NCI-H774 (cell line): Measurements from ENCODE around the gene SH3GL1.
A peak's percentile ranks its signal among the peaks of the same experiment; 100 is the strongest.

Experiments used
- DNase-seq: peaks from one replicate; lab custom pipeline; 2025; lab: John Stamatoyannopoulos, UW

SH3GL1 gene

DNA sequence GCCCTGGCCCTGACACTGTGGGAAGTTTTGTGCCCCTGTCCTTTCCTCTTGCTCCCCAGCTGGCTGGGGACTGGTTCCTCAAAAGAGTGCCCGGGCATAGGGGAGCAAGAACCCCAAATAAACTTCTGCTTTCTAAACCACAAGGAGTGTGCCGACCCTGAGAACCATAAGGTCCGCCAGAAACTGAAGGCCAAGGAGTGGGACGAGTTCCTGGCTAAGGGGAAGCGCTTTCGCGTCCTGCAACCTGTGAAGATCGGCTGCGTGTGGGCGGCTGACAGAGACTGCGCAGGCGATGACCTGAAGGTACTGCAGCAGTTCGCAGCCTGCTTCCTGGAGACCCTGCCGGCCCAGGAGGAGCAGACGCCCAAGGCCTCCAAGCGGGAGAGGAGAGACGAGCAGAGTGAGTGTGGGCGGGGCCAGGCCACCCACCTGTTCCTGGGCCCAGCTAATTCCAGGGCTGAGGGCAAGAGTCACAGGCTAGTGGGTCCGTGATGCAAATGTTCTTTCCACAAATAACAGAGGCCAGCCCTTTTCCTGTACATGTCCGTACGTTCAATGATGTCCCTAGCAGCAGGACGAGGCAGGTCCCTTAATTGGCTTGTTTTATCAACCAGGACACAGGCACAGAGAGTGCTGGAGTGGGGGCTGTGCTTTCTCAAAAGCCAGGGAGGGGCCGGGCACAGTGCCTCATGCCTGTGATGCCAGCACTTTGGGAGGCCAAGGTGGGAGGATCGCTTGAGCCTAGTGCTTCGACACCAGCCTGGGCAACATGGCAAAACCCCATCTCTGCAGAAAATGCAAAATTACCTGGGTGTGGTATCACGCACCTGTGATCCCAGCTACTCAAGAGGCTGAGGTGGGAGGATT lies 31.7 kb upstream of the SH3GL1 start:
- DNase-seq = no peak

DNA sequence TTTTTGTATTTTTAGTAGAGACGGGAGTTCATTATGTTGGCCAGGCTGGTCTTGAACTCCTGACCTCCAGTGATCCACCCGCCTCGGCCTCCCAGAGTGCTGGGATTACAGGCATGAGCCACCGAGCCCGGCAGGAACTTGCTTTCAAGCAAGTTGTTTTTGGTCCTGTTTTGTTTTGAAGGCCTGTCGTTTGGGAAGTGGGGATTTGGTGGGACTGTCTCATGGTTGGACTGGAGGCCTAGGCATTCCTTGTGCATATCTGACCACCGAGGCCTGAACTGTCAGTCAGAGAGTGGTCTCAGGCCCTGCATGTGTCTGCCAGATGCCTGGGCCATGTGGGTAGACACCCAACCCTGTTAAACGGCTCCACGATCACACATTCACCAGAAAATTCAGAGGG lies 30.9 kb upstream of the SH3GL1 start:
- no peak for DNase-seq

DNA sequence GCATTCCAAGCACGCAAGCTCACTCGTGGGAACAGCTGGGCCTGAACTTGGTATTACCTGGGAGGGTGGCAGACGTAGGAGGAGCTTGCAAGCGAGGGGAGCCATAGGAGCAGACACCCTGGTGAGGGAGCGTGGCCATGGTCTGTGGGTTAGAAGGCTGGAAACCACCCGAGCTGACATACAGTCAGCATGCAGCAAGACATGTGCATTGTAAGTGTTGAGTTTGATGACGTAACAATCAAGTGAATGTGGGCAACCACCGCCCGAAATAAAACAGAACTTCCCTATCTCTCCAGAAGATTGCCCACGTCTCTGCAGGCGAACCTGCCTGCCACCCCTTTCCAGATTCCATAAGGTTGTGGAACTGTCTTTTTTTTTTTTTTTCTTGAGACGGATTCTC lies 30.4 kb upstream of the SH3GL1 start:
- DNase-seq = no peak

DNA sequence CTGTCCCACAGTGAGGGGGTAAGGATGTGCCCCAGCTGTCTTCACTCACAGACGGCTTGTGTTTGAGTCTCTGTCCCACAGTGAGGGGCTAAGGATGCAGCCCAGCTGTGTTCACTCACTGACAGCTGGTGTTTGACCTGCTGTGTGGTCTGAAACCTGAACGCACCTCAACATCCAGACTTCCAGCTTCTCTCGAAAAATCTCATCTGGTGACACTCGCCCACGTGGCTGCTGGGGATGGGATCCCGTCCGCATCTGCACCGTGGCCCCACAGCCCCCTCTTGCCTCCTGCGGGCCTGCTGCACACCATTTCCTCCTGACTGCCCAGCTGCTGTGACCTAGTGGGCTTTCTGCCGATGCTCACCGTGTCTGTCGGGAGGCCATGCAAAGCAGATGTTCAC lies 29.4 kb upstream of the SH3GL1 start:
- DNase-seq = no peak

DNA sequence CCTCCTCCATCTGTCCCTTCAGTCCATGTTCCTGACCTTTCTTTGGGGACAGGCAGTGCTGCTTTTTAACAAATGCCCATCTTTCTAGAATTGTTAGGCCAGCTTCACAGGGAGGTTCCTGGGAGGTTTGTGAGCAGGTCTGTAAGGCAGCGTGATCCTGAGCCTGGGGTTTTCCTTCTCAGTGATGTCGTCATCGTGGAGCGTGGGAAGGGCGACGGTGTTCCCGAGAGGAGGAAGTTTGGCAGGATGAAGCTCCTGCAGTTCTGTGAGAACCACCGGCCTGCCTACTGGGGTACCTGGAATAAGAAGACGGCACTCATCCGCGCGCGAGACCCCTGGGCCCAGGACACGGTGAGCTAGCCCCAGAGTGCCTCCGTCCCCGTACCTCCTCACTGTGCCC lies 28.9 kb upstream of the SH3GL1 start:
- no peak for DNase-seq

DNA sequence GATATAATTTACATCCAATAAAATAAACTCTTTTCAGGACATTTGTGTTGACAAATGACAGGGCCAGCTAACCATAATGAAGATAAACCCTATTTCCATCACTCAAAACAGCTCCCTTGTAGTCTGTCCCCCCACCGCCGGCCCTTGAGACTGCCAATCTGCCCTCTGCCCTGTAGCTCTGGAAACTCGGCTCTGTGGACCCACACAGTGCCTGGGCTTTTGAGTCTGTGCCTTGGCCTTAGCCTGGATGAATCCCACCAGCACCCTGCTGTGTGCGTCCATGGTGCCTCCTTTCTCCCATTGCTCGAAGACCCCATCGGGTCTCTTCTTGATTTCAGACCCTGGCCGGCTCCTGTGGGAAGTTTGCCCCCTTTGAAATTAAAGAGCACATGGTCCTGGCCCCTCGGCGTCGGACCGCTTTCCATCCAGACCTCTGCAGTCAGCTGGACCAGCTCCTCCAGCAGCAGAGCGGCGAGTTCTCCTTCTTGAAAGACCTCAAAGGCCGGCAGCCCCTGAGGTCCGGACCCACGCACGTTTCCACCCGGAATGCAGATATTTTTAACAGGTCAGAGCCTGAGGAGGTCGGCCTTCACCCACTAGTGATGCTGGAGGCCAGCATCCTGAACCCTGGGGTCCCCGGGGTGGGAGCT lies 28.1 kb upstream of the SH3GL1 start:
- DNase-seq = no peak

DNA sequence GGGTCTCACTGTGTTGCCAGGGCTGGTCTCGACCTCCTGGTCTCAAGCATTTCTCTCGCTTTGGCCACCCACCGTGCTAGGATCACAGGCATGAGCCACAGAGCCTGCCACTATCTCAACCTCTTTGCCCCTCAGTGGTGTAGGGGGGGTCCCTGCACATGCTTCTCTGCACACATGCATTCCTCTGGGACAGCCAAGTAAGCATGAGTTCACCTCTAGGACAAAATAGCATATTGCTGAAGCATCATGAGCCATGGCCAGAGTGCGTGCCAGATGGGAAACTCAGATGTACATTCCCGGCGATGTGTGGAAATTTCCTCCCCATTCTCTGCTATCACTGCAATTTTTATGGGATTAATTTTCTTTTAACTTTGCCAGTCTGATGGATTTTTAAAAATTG lies 25.2 kb upstream of the SH3GL1 start:
- DNase-seq = no peak

DNA sequence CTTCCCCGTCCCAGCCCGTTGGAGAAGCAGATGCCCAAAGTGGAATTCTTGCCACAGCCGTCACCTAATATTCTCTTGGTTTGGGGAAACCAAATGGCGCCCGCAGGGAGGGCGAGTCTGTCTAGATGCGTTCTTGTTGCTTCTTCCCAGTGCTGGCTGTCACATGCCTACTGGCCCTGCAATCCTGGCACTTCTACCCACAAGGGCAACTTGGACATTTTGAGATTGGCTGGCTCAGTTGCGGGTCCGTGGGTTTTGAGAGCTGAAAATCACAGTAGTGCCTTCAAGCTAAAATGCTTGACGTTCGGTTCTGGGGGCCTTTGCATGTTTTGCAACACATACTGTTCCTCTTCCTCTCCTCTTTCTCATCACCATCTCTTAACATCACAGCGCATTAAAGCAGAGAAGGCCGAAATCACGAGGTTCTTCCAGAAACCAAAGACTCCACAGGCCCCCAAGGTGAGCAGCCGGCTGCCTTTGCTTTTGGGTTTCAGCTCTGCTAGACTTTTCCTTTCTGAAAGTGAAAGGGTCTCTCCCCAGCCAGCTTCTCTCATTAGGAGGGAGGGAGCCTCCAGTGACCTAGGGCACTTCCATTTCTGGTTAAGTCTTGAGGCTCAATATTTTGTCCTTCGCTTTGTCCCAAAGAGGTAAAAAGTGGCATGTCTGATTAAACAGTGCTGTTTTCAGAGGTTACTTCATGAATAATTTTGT lies 23.2 kb upstream of the SH3GL1 start:
- no peak for DNase-seq

DNA sequence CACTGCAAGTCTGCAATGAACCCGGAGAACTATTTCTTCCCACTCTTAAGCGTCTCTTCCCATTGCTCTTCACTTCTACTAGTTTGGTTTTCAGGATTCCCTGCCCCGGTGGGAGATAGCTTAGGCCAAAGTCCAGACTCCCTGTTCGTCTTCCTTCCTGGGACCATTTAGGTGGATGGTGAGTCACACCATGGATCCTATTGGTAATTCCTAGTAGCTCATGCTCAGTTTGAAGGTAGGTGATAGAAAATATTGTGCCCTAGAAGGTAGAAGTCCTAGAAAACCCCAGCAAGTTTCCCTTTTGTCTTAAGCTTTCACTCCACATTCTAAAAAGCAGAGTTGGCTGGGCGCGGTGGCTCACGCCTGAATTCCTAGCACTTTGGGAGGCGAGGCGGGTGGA lies 15.9 kb upstream of the SH3GL1 start:
- no peak for DNase-seq

DNA sequence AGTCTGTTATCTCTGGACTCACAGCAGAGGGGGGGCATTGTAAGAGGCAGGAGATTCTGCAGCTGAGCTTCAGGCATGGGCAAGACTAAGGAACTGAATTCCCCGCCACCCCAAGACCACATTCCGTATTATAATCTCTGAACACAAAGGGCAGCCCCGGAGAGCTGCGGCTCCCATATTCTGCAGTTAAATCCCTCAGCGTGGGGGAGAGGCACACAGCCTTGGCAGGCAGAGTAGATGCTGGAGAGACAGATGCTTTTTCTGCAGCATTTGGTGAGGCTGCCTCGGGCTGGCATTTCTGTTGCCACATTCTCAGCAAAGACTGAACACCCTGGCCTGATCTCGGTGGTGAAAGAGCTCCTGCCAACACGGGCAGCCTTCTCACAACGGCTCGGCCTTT lies 15.0 kb upstream of the SH3GL1 start:
- no peak for DNase-seq

DNA sequence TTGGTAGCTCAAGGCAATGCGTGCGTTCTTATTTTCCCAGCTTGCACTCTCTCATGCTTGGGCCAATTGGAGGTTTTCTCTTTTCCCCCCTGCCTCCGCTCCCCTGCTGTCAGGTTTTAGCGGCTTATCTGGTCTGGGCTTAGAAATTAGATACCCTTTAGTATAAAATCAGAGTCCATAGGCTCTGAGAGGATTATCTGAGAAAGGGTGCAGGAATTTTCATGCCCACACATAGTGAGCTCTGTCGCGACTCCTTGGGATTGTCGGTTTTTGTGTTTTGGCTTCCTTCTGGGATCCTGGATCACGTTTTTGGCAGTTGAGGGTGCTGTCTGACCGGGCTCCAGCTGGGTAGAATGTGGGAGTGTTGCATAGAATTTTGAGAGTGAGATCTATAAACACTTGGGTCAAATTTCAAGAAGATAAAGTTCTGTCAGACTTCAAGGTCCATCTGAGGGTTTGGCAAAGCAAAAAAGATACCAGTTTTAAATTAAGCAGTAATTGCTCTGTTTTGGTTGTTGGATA lies 14.5 kb upstream of the SH3GL1 start:
- DNase-seq = no peak

DNA sequence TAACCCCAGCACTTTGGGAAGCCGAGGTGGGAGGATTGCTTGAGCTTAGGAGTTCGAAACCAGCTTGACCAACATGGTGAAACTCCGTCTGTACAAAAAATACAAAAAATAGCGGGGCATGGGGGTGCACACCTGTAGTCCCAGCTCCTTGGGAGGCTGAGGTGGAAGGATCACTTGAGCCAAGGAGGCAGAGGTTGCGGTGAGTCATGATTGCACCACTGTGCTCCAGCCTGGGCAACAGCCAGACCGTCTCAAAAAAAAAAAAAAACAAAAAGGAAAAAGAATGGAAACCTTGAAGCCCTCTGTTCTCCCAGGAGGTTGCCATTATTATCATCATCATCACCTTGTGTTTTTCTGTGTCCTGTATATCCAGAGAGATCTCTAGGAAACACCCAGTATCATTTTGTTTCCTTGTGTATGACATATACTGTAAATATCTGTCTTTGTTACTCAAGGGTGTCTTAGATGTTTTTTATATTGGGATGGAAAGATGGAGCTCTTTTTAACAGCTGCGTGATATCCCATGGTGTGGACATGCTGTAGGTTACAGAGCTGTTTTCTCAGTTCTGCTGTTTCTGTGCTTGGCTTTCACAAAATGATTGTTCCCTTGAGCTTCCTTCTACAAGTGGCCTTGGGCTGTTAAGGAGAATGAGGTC lies 13.9 kb upstream of the SH3GL1 start:
- no peak for DNase-seq

DNA sequence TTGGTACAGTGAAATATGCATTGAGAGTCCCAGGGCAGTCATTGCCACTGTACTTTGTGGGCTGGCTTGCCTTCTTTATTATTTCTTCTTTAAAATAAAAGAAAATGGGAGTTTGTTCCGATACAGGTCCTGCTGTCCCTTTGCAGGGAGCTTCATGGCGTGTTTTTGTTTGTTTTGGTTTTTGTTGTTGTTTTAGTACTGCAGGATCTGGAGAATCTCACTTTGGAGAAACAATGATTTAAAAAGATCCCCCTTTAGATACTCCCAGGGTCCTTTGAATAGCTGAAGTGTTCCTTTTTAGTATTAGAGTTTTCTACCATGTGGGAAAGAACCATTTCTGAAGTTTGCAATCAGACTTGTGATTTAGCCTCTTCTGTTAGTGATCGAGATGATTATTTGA lies 13.2 kb upstream of the SH3GL1 start:
- no peak for DNase-seq

DNA sequence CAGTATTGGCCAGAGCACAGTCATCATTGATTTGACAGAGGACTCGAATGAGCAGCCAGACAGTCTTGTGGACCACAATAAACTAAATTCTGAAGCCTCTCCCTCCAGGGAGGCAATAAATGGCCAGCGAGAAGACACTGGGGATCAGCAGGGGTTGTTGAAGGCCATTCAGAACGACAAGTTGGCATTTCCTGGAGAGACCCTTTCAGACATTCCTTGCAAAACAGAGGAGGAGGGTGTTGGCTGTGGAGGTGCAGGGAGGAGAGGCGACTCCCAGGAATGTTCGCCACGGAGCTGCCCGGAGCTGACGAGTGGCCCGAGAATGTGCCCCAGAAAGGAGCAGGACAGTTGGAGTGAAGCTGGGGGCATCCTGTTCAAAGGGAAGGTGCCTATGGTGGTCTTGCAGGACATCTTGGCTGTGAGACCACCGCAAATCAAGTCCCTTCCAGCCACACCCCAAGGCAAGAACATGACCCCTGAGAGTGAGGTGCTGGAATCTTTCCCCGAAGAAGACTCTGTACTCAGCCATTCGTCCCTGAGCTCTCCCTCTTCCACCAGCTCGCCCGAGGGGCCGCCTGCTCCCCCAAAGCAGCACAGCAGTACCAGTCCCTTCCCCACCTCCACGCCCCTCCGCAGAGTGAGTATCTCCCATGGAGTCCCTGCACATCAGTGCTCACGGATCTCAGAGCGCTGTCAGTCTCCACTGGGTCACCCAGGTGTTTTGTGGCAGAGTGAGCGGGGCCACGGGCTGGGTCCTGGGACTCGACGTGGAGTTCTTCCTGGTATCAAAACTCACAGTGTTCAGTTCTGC lies 9.0 kb upstream of the SH3GL1 start:
- no peak for DNase-seq

DNA sequence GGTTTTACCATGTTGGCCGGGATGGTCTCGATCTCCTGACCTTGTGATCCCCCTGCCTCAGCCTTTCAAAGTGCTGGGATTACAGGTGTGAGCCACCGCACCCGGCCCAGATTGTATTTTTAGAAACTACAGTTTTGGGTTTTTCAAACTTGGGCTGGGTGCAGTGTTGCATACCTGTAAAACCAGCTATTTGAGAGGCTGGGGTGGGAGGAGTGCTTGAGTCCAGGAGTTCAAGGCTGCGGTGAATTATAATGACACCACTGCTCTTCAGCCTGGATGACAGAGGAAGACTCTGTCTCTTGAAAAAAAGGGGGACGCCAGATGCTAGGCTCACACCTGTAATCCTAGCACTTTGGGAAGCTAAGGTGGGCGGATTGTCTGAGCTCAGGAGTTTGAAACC lies 6.3 kb upstream of the SH3GL1 start:
- no peak for DNase-seq

DNA sequence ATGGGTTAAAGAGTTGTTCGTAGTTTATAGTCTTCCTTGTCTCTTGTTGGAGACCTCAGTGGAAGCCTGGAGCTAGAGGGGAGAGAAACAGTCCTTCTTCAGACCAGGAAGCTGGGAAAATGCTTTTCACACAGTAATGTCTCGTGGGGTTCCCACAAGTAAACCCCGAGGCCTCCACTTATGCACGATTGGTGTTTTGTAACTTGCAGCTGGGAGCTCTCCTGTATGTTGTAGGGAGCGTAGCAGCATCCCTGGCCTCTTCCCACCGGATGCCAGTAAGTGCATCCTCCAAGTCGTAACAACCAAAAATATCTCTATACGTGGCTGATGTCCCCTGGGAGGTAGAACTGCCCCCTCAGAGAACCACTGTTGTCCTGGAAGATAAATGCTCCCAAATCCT lies 5.6 kb upstream of the SH3GL1 start:
- DNase-seq = no peak

DNA sequence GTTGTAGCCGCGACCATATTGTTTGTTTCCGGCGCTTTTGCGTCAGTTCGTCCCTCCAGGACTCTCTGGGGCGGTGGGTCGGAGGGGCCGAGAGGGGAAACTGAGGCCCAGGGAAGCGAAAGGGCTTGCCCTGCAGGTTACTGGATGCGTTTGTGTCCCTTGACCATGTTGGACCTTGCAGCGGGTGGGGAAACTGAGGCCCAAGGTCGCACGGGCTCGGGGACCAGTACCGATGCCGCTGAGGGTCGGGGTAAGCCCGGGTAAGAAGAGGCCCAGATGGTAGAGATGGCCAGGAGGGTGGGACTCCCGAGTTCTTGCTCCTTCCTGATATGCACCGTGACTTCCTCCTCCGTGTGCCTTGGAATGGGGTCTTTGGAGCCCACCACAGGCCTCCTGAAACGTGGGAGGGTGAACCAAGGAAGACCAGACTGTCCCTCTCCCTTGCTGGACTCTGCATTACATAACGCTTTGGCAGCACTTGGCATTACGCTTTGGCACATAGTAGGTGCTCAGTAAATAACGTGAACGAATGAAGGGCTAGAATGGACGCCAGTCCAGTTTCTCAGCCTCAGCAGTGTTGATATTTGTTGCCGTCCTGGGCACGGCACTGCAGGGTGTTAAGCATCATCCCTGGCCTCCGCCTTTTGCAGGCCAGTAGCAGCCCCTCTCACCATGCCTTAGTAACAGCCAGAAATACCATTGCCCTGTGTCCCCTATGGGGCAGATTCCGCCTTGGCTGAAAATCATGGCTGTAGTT lies 2.8 kb upstream of the SH3GL1 start:
- DNase-seq = no peak

DNA sequence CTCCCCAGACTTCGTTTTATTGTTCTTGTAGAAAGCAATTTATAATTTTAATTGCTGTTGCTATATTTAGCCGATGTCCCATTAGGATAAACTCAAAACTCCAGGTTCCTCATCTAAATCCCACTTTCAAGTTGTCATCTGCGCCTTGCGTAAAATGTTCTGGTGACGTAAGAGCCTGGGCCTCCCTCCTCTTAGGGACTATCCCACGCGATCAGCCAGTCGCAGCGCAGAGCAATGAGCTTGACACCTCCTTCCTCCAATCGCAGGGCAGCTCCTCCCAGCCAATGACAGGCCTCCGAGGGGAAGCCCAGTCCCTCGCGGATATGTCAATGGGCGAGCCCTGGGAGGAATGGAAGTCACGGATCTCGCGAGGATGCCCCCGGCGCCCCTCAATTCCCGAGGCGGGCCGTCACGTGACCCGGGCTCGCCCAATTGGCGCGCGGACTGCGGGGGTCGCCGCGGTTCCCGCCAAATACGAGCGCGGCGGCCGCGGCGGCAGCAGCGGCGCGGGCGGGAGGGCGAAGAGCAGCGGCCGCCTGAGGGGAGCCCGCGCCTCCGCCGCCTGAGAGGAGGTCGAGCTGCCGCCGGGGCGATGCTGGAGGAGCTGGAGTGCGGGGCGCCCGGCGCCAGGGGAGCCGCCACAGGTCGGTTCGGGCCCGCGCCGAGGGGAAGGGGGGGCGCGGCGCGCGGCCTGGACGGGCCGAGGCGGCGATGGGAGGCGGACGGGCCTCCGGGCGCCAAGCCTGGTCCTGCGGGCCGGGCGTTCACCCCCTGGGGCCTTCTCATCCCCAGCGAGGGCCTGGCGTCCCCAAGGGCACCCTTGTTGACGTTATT lies 2.0 kb upstream of the SH3GL1 start, which contains the start of gene CHAF1A:
TSS of gene CHAF1A (plus strand) at position 470 of the 834 bp plus-strand sequence. CDS start at position 593, 123 bp downstream.
- DNase-seq = peak; percentile 99

DNA sequence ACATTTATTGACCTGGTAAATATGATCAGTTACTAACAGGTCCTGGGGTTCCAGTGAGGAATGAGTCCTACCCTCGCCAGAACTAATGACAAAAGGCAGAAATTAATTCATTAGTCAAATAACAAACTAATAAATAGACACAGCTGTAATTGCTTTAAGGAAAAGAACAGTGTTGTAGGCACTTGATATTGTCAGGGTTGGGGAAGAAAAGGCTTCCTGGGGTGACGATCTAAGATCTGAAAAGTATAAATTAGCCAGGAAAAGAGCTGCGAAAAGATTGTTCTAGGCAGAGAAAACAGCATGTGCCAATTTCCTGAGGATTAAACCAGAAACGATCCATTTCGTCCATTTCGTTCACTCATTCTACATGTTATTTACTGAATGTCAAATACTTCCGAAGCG lies 1.4 kb upstream of the SH3GL1 start:
- DNase-seq = no peak

DNA sequence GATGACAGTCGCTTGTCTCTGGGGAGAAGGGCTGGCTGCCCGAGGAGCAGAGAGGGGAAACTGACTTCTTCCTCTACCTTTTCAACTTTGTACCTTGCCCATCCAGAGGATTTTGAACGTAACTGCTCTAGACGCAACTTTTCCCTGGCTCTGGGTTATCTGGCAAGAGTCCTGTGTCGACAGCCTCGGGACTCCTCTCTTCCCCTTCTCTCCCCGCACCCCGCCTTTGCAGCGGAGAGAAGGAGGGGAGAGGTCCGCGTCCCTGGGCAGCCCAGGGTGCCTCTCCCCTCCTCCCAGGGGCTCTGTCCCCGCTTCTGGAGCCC lies 574 bp downstream of the SH3GL1 start:
- DNase-seq = no peak
